Lung (tissue), 12 donors: Measurements from ENCODE around the gene RNU6-9. TPM values are rescaled to one million over a fixed set of nuclear protein-coding genes. Genes with fewer than 3 reads are reported as not detected.
"Not testable (repeated sequence)": the region's sequence is repeated elsewhere in the genome, so short reads cannot be mapped to it uniquely, and the experiment has no call there.

Source experiments
- ATAC-seq: fragments of 200-7000 bp; cut with Tn5 transposase; one replicate; pipeline ENCODE4 v1.9.1; 2020; ENCODE audit warnings: moderate number of reproducible peaks; ENCODE audit not compliant: insufficient read depth, low FRiP score
- DNase-seq, 3 donors: peaks; one replicate each; pipeline ENCODE4 v3.0.0-alpha.2; 2013 to 2017
- H3K27ac ChIP-seq, 2 donors: one replicate each; pipeline ENCODE4 v1.5.1; 2013; ENCODE audit warnings: mild to moderate bottlenecking in 2 of 2, moderate library complexity in 2 of 2, control low read depth in 1 of 2, inconsistent platforms in 1 of 2, low read depth in 1 of 2, low read length in 1 of 2
- H3K27me3 ChIP-seq, 3 donors: one replicate each; pipeline ENCODE4 v1.5.1; 2013; ENCODE audit warnings: low read length in 2 of 3; ENCODE audit not compliant: control insufficient read depth in 3 of 3, insufficient read depth in 3 of 3
- H3K36me3 ChIP-seq, 4 donors: one replicate each; pipeline ENCODE4 v1.5.1; 2013; ENCODE audit warnings: low read length in 4 of 4, mild to moderate bottlenecking in 1 of 4, moderate library complexity in 1 of 4; ENCODE audit not compliant: control insufficient read depth in 4 of 4, insufficient read depth in 4 of 4
- H3K4me1 ChIP-seq, 5 donors: one replicate each; pipeline ENCODE4 v1.5.1; 2013; ENCODE audit warnings: low read length in 5 of 5, mild to moderate bottlenecking in 2 of 5, moderate library complexity in 1 of 5; ENCODE audit not compliant: control insufficient read depth in 5 of 5, insufficient read depth in 5 of 5
- H3K4me3 ChIP-seq: one replicate; pipeline ENCODE4 v1.5.1; 2013; ENCODE audit warnings: mild to moderate bottlenecking, control low read depth, moderate library complexity
- H3K9ac ChIP-seq, 2 donors: one replicate each; pipeline ENCODE4 v1.5.1; 2013; ENCODE audit warnings: low read length in 2 of 2, control low read depth in 1 of 2; ENCODE audit not compliant: insufficient read depth in 1 of 2
- H3K9me3 ChIP-seq, 4 donors: one replicate each; pipeline ENCODE4 v1.5.1; 2013; ENCODE audit warnings: low read length in 3 of 4, mild to moderate bottlenecking in 1 of 4, moderate library complexity in 1 of 4; ENCODE audit not compliant: control insufficient read depth in 4 of 4, insufficient read depth in 3 of 4
- WGBS, 2 donors: extraction: QIAGEN DNeasy Blood & Tissue Kit; methylation state at CpG; one replicate each; pipeline ENCODE4 v1.1.7; 2013; 5-methylcytosine and 5-hydroxymethylcytosine counted together
- polyA plus RNA-seq, 2 donors: library from polyadenylated mRNA; stranded (reverse); fragments of 200-250 nt; gene quantifications; one replicate each; pipeline ENCODE4 v1.2.1, GENCODE V29; 2013
- total RNA-seq, 2 donors: library from RNA; depleted of rRNA in 1 of 2; stranded (reverse); fragments of >200 nt in 1 of 2; gene quantifications; one replicate each; pipeline ENCODE4 v1.2.1, GENCODE V29; 2014 to 2021
- TF ChIP-seq, protein P1 (sequence below): IDR thresholded peaks from 2 replicates; pipeline ENCODE4 v1.5.1; 2012; ENCODE audit warnings: mild to moderate bottlenecking; ENCODE audit errors: control extremely low read depth, extremely low read depth
- donor health status: control.
- donor health status: control.
- donor health status: Bipolar disorder and iron deficiency.
- donor health status: healthy.
- donor health status: DM: yes; HTN: yes; CAD: no.

RNU6-9 gene
- total and polyA plus RNA-seq, 4 donors: not detected

DNA sequence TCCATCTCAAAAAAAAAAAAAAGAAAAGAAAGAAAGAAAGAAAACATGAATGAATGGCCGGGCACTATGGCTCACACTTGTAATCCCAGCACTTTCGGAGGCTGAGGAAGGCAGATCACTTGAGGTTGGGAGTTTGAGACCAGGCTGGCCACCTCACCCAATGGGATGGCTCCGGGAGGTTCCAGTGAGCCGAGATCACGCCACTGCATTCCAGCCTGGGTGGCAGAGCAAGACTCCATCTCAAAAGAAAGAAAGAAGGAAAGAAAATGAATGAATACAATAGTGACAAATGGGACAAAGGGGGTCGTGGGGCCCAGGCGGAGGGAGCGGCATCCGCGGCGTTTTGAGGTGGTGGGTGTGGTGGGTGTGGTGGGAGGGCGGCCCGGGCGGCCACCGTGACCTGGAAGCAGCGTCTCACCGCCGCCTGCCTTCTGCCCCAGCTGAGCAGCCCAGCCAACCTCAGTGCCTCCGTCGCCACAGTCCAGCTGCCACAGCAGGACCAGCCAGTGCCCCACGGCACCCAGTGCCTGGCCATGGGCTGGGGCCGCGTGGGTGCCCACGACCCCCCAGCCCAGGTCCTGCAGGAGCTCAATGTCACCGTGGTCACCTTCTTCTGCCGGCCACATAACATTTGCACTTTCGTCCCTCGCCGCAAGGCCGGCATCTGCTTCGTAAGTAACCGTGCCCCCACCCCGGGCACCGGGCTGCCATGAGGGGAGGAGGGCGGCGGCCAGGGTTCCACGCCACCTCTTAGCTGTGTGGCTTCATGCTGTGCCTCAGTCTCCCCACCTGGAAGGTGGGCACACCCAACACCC lies 47.4 kb upstream of the RNU6-9 start:
- TF ChIP-seq, protein P1, sequence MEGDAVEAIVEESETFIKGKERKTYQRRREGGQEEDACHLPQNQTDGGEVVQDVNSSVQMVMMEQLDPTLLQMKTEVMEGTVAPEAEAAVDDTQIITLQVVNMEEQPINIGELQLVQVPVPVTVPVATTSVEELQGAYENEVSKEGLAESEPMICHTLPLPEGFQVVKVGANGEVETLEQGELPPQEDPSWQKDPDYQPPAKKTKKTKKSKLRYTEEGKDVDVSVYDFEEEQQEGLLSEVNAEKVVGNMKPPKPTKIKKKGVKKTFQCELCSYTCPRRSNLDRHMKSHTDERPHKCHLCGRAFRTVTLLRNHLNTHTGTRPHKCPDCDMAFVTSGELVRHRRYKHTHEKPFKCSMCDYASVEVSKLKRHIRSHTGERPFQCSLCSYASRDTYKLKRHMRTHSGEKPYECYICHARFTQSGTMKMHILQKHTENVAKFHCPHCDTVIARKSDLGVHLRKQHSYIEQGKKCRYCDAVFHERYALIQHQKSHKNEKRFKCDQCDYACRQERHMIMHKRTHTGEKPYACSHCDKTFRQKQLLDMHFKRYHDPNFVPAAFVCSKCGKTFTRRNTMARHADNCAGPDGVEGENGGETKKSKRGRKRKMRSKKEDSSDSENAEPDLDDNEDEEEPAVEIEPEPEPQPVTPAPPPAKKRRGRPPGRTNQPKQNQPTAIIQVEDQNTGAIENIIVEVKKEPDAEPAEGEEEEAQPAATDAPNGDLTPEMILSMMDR: no peak
- no peak for DNase-seq
- Histone ChIP-seq H3K9ac (no peak overlapping the region), H3K4me1 (peaks cover 0 to 15% (median 0%) of the 10 kb centered on the region in 5 donors), H3K27me3 (peaks cover 0 to 17% (median 6%) of the 10 kb centered on the region in 3 donors), H3K9me3 (no peaks in the 10 kb centered on the region), H3K4me3 (no peak overlapping the region), H3K27ac (no peak overlapping the region), H3K36me3 (no peaks in the 10 kb centered on the region)
- no peak for ATAC-seq
- WGBS, 2 donors: 54 to 64% methylated on average over 36 to 37 of the region's 37 CpGs

- no peaks in the 10 kb centered on the region for H3K9me3 ChIP-seq
- H3K36me3 ChIP-seq: no peaks in the 10 kb centered on the region
- no peak overlapping the region for H3K9ac ChIP-seq
- H3K4me1 ChIP-seq: peaks cover 0 to 17% (median 0%) of the 10 kb centered on the region in 5 donors
- peaks cover 0 to 13% (median 6%) of the 10 kb centered on the region in 3 donors for H3K27me3 ChIP-seq
- no peak for ATAC-seq
- DNase-seq: no peak
- H3K27ac ChIP-seq: no peak overlapping the region
- no peak overlapping the region for H3K4me3 ChIP-seq
- 23 to 40% methylated on average over 11 to 12 of the region's 12 CpGs for WGBS, 2 donors
- TF ChIP-seq, protein P1: no peak
These were observed 44.8 kb upstream of the RNU6-9 start for GRCh38 chr19:848386-848921.

GRCh38 chr19:849195-849594 lies 44.1 kb upstream of the RNU6-9 start:
- Histone ChIP-seq H3K27me3 (peaks cover 0 to 12% (median 3%) of the 10 kb centered on the region in 3 donors), H3K4me1 (peaks cover 0 to 12% (median 0%) of the 10 kb centered on the region in 5 donors)
- 68 to 83% methylated on average over 8 of the region's 8 CpGs for WGBS, 2 donors
- not testable (repeated sequence) for H3K27ac ChIP-seq, DNase-seq, H3K9ac ChIP-seq, H3K9me3 ChIP-seq, ATAC-seq, H3K4me3 ChIP-seq, H3K36me3 ChIP-seq

GRCh38 chr19:850221-850978 lies 42.9 kb upstream of the RNU6-9 start:
- no peaks in the 10 kb centered on the region for H3K36me3 ChIP-seq
- H3K9ac ChIP-seq: peak overlapping the region in 1 of 2 donors; percentile 19
- peak; percentile 98 to 99 (median 99) for DNase-seq
- H3K4me1 ChIP-seq: peaks cover 0 to 10% (median 0%) of the 10 kb centered on the region in 5 donors
- peaks cover 0 to 10% (median 0%) of the 10 kb centered on the region in 3 donors for H3K27me3 ChIP-seq
- 17 to 18% methylated on average over 27 to 28 of the region's 28 CpGs for WGBS, 2 donors
- TF ChIP-seq, protein P1: no peak
- no peaks in the 10 kb centered on the region for H3K9me3 ChIP-seq
- H3K4me3 ChIP-seq: no peak overlapping the region
- peak; percentile 76 for ATAC-seq
- H3K27ac ChIP-seq: peak overlapping the region in 1 of 2 donors; percentile 54
